RPMI7951 (cell line): ENCODE results near the gene BARHL2. TPM values are rescaled to one million over a fixed set of nuclear protein-coding genes. Genes with fewer than 3 reads are reported as not detected.

ENCODE experiments used
- DNase-seq: peaks from one replicate; pipeline ENCODE4 v3.0.0-alpha.2; 2012; ENCODE audit warnings: low read depth
- total RNA-seq: library from RNA; depleted of rRNA; stranded (reverse); fragments of >200 nt; shearing (Covaris generic); gene quantifications from 2 replicates; pipeline ENCODE4 v1.2.3, GENCODE V29; 2014

BARHL2 gene
- total RNA-seq, 1 experiment from 2014 or later: not detected

GRCh38 chr1:90724926-90725656, 8.0 kb upstream of the BARHL2 start:
- DNase-seq: no peak

- no peak for DNase-seq
Measured at GRCh38 chr1:90724361-90724760, 7.3 kb upstream of the BARHL2 start.

GRCh38 chr1:90723590-90724108, 6.5 kb upstream of the BARHL2 start:
- no peak for DNase-seq

DNA sequence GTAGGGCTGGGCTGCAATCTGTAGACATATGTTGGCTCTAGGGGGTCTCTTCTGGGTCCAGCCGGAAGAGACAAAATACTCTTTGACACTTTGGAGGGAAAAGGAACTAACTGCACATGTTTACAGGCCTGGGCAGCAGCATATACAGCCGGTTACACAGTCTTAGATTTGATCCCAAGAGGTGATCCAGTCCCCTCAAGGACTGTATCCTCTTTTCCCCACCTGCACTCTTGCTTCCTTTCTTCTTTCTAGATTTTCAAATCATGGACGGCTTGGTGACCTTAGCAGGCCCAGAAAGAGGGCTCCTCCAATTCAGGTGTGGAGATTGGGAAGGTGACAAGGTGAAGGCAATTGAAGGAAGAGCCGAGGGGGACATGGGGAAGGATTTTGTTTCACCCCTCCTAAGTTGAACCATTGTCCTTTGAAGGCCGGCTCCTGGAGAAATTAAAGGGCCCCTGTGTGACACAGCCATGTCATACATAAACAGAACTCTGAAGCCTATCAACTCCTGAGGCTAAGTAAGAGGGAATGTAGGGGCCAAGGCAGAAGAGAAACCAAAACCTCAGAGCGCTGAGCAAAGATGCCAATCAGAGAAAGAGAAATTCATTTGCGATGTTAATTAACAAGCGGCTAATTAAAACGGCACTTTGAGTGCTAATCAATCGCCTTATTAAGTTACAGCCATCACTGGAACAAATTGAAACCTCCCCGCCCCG, 5.9 kb upstream of the BARHL2 start:
- no peak for DNase-seq

DNA sequence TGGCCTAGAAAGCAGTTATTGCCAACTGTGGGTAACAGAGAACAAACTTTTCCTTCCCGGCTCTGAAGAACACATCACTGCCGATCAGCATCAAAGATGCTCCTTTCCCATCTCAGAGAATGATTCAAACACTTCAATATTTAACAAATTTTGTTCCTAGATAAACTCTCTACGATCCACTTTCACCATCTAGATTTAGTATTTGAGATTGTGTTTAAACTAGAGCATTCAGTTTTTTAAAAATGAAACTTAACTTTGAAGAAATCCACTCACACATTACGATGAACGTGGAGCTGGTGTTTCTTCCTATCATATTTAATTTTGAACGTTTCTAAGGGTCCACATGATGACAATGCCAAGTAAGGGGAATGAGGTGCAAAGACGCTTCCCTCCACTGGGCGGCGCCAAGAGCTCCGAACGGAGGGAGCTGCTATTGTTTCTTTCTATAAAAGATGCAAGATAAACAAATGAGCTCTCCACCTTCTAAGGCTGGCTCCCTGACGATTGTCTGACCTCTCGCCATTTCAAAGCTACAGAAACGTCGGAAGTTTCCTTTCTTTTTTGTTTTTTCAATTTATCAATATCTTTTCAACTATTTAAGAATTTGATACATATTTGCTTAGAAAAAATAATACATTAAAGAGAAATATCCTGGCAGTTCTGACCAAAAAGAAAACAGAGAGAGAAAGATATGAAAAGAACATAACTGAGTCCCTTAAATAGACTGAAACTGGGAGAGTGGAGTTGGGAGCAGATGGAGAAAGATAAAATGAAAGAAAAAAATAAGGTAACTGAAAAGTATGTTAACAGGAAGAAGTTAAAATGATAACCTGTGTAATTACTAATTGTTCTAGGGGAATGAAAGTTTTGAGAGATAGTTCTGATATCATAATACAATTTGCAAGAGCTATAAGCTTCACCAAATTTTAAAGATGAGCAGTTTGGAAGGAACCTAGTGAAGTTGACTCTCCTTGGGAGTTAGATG, 4.4 kb upstream of the BARHL2 start:
- DNase-seq: peak; percentile 57

- DNase-seq: no peak
Measured at GRCh38 chr1:90720145-90720636, 3.1 kb upstream of the BARHL2 start.

DNA sequence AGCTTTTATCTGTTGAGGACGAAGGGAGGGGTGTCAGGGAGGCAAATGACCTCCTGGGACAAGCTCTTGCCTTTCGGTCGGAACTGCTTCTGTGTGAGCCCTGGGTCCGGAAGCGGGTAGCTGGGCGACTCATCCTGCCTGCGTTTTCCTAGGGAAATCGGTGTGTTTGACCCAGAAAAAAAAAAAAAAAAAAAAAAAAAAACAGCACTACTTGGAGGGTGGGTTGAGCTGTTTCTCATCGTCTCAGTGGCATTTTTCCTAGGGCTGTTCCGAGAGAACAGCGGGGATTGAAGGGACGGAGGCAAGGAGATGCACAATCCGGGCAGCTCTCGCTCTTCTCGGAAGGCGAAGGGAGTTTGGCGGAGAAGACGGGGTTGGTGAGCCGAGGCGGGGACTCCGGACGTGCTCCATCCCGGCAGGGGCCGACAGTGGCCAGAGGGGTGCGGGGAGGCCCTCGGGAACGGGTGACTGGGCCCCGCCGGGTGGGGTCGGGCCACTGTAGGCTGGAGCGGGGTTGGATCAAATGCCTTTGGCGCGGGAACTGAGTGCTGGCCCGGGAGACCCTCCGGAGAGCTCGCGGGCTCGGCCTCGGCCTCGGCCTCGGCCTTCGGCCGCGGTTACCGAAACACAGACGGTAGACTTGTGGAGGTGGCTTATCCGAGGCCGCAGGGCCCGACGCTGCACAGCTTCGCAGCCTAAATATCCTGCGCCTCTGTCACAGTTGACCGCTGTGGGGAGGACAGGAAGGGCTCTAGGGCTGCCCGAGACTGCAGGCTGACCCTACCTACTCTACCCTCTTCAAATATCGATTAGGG, 2.4 kb upstream of the BARHL2 start:
- DNase-seq: no peak

DNA sequence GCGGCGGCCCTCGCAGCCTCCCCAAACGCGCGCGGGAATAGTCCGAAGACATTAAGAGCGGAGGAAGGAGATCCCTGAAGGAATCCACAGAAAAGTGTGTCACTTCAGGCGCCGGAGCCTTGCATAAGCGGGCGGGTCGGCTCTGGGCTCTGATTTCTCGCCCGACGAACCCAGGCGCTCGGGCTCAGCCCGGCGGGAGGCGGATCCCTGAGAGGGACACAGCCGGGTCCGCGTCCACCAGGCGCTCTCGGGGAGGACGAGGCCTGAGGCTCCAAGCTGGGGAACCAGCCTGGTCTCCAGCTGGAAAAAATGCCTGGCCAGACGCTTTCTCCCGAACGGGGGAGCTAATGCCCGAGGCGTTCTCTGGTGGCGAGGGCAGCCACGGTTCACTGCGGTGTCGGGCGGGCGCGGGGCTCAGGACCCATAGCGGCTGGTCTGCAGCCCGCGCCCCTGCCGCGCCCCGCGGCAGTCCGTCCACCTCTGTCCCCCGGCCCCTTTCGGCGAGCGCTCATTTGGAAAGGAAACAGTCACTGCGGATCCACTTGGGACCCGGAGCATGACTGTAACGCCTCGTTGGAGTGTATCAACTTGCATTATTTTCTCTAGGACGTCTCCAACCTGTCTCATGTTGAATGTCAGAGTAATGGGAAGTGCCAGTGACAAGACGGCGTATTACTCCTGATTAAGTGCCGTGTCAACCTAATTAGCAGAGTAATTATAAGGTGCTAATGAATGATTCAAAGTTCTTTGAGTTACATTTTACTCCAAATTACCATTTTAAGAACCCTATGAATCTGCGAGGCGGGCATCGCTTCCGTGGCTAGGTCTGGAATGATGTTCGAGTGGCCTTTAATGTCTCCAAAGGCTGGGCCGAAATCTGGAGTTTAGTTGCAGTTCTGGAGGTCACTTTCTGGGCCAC, 1.6 kb upstream of the BARHL2 start:
- no peak for DNase-seq

DNA sequence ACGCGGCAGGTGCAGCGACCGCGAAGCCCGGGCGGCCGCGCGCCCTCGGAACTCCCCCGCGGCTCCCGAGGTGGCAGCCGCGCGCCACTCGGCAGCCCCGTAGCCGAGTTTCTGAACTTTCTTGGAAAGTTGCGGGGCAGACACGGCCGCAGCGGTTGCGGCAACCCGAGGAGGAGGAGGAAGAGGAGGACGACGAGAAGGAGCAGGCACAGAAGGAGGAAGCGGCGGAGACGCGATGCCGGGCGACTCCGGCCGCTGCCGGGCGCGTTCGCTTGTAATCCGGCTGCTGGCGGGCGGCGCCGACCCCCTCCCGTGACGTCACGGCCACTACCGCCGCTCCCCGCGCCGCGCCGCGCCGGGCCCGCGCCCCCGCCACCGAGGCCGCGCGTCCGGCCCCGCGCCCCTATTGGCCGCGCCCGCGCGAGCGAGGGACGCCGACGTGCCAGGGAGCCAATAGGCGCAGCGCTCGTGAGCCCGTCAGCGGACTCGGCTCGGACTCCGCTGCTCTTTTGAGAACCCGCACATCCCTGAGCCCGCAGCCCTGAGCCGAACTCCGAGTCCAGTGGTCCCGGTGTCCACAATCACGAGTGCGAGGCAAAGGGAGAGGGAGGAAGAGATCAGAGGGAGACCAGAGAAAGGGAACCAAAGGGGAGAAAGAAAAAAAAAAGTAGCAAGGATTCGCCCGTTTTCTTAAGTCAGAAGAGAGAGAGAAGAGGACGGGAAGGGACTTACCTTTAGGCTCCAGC, 736 bp upstream of the BARHL2 start:
- DNase-seq: peak; percentile 30

GRCh38 chr1:90717356-90717664, 208 bp upstream of the BARHL2 start:
- DNase-seq: no peak

DNA sequence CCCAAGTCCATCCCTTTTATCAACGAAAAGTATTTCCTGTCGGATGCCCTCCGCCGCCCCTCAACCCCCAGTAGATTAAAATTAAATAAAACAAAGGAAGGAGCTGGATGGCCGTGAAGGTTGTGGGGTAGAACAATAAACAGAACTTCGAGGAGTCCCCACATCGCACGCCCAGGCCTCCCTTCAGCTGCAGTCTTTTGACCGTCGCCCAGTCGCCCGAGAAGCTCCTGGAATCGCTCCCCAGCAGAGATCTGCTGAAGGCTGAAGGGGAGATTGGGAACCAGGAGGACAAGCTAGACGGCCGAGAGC, 905 bp downstream of the BARHL2 start:
- no peak for DNase-seq

GRCh38 chr1:90715309-90715708, 1.8 kb downstream of the BARHL2 start:
- DNase-seq: no peak

GRCh38 chr1:90714521-90714951, 2.6 kb downstream of the BARHL2 start:
- no peak for DNase-seq

DNA sequence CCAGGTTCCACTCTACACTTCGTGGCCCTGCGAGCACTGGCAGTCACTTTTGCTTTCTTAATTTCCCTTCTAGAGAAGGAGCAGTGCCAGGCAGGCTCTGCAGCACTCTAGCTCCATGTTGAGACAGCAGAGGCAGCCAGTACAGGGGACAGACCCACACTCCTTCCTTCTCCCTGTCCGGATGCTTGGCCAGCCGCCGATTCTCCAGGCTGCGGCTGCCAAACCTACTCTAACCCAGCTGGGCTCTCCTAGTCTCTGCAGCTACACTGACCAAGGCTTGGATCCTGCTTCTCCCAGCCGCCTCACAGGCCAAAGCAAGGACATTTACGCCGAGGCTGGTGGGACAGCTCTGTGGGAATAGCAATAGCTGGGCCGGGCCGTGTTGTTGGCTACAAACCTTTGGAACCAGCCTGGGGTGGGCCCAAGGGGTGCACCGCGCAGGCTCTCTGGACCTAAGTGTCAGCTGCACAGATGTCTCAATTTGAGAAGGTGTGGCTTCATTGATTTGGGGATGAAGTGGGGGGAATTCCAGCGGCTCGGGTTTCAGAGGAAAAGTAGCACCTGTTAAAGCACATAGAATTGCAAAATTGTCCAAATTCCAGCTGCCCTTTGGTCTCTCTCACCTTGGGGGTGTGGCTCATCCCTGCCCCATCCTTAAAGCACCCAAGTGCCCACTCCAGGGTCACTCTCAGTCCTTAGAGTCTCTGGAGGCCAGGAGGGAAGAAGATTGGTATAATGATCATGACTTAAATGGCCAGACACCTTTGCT, 3.2 kb downstream of the BARHL2 start:
- no peak for DNase-seq

DNA sequence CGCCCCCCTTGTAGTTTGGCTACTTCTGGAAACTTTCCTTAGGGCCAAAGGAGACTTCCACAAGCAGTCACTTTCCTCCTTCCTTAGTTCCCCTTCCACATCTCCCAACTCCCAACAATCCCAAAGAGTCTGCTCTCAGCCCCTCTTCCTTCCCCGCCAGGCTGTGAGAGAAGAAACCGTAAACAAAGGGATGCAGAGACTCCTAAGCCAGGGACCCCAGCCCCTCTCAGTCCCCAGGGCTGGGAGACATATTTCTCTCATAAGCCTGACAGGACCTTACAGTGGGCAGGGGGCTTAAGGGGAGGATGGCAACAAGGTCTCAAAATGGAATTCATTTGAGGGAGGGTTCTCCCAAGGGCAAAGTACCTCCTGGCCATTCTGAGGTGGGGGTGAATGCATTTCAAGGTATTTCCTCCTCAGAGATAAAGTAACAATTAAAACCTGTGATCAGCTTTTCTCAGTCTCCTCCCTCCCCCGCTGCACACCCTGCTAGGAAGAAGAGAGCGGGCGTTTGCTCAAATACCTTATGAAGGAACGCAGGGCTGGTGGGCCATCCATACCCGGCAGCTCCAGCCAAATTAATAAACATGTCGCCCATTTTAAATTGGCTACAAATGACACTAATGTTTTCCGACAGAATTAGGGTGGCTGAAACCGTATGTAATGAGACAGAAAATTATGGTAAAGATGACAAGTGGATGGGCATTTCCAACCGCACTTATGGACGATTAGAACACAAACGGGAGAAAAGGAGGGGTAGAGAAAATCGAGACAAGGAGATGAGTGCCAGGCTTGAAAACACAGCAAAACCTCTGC, 4.0 kb downstream of the BARHL2 start:
- DNase-seq: no peak

DNA sequence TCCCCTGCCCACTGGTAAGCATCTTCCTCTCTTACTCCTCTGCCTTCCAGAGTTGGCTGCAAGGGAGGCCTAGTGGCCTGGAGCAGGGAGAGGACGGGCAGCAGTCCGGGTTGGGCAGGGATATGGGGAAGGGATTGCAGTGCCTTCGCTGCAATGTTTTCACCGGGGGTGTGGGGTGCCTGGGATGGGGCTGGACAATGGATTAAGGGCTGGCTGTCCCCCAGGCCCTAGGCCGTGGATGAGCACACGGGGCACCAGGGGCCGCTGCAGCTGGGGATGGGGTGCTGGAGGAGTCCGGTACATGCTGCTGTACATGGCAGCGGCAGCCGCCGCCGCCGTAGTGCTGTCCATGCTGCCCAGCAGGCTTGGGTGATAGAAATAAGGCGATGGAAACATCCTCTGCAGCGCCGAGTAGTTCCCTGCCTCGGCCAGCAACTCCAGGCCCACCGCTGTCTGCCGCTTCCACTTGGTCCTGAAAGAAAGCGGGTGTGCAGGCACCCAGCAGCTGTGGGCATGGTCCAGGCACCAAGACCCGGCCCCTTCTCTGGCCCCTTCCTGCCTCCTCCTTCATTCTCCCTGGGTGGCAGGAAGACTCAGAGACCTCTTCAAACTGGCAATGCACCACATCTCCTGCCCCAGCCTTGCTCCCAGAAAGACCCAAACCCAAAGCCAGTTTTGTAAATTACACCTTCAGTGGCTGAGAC, 4.8 kb downstream of the BARHL2 start:
- no peak for DNase-seq

DNA sequence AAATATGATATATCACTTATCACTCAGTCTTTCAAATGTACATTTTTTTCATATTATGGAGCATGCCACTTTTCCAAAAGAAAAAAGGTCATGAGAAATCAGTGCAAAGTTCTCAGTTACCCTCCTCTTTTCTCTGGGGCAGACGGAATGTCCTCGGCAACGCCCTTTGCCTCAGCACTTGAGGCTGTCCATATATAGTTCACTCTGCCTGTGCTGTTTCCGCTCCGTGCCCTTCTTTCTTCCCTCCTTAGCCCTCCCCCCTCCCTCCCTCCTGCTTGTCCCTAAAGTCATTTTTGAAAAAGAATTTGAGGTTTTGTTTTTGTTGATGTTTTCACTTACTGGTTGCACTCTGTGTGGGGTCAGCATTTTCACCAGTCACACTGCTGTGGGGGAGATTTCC, 5.4 kb downstream of the BARHL2 start:
- DNase-seq: no peak
